K562 (cell line): ENCODE data around the gene MED12. TPM values are rescaled to one million over a fixed set of nuclear protein-coding genes. Genes with fewer than 3 reads are reported as not detected.
A peak's percentile ranks its signal among the peaks of the same experiment; 100 is the strongest.

Experiments used
- HDAC8 ChIP-seq: fragments of 450-650 bp; IDR thresholded peaks from 2 replicates; pipeline ENCODE4 v1.6.1; 2016; ENCODE audit warnings: mild to moderate bottlenecking, missing genetic modification characterization, moderate library complexity, missing compliant biosample characterization
- ZNF263 ChIP-seq: sonication (generic); formaldehyde crosslinking; IDR thresholded peaks from 2 replicates; pipeline ENCODE4 v1.8.0; 2022; ENCODE audit warnings: mild to moderate bottlenecking, missing genetic modification reagents, borderline replicate concordance
- ZNF717 ChIP-seq: fragments of 250-450 bp; sonication (Bioruptor Pico); IDR thresholded peaks from 2 replicates; pipeline ENCODE4 v1.5.0; 2021
- polyA plus RNA-seq, 8 experiments: library from polyadenylated mRNA; depleted of rRNA in 4 of 8; stranded (reverse) in 5 of 8; unstranded in 3 of 8; fragments of >200 nt; fragmentation: Nextera tagmentation in 2 of 8; fragmentation: Illumina TruSeq in 1 of 8; extraction: Ambion mirVana in 2 of 8; extraction: Trizol in 1 of 8; gene quantifications; 2 replicates each; pipeline versions ENCODE4 v1.2.1 to v1.2.3, GENCODE V29; 2011 to 2014; ENCODE audit warnings: inconsistent platforms in 1 of 8, missing spikeins in 1 of 8
- total RNA-seq, 7 experiments: library from RNA; depleted of rRNA in 6 of 7; stranded (reverse); fragments of >200 nt in 6 of 7; fragmentation: Illumina TruSeq in 2 of 7; extraction: Trizol in 2 of 7; gene quantifications; 2 replicates each; pipeline versions ENCODE4 v1.2.1 to v1.2.3, GENCODE V29; 2011 to 2021; ENCODE audit warnings: low replicate concordance in 1 of 7
- TF ChIP-seq, protein P1 (sequence below): fragments of 200-600 bp; sonication (generic); IDR thresholded peaks from one replicate; pipeline ENCODE4 v1.6.1; 2012; ENCODE audit warnings: mild to moderate bottlenecking, low read depth, low read length, inconsistent platforms
- TF ChIP-seq, protein P2 (sequence below), 2 experiments: fragments of 450-650 bp in 1 of 2; sonication (generic) in 1 of 2; formaldehyde crosslinking in 1 of 2; IDR thresholded peaks; 2 replicates each; pipeline versions ENCODE4 v1.7.1 to v1.9.0; 2016 to 2022; ENCODE audit warnings: inconsistent platforms in 1 of 2, mild to moderate bottlenecking in 1 of 2, missing genetic modification reagents in 1 of 2

The MED12 gene
- total and polyA plus RNA-seq, 9 of the 15 experiments (the other 6 are each of a cell fraction or from before 2014, with no cell fraction given), result 1.6 to 49.7 (median 8.6) TPM

DNA sequence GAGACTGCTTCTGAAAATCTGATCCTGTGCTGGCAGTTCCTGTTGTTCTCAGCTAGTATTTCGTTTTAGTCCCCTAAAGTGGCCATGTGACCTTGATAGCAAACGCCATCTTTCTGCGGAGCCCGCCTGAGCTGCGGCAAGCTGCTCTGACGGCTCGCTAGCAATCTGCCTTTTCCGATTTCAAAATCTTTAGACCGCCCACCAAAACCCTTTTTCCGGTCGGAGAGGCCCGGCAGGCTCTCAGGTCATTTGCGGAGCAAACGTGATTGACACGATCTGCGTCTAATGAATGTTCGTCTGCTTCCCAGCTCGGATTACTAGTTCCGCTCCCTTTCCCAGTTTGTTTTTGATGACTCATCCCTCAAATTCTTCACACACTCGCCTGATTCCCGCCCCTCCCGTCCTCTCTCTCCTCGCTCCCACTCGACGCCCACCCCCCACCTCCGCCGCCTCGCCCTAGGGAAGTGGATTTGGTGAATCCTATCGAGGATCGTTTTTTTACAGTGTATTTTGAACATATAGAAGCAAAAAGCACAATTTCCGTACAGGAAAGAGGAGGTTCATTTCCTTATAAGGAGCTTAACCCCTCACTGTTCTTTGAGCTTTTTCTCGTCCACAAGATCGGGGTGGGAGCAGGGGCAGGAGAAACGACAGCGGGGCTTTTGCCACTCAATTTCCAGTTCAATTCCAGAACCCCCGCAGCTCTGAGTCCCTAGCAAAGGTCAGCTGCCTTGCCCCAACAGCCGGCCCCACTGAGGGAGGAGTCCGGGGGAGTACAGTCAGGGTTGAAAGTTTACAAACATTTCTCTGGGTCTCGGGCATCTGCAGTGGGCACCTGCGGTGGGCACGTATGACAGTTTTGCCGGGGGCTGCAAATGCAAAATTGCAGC lies 63.8 kb downstream of the MED12 start (continued):
- TF ChIP-seq, protein P1, sequence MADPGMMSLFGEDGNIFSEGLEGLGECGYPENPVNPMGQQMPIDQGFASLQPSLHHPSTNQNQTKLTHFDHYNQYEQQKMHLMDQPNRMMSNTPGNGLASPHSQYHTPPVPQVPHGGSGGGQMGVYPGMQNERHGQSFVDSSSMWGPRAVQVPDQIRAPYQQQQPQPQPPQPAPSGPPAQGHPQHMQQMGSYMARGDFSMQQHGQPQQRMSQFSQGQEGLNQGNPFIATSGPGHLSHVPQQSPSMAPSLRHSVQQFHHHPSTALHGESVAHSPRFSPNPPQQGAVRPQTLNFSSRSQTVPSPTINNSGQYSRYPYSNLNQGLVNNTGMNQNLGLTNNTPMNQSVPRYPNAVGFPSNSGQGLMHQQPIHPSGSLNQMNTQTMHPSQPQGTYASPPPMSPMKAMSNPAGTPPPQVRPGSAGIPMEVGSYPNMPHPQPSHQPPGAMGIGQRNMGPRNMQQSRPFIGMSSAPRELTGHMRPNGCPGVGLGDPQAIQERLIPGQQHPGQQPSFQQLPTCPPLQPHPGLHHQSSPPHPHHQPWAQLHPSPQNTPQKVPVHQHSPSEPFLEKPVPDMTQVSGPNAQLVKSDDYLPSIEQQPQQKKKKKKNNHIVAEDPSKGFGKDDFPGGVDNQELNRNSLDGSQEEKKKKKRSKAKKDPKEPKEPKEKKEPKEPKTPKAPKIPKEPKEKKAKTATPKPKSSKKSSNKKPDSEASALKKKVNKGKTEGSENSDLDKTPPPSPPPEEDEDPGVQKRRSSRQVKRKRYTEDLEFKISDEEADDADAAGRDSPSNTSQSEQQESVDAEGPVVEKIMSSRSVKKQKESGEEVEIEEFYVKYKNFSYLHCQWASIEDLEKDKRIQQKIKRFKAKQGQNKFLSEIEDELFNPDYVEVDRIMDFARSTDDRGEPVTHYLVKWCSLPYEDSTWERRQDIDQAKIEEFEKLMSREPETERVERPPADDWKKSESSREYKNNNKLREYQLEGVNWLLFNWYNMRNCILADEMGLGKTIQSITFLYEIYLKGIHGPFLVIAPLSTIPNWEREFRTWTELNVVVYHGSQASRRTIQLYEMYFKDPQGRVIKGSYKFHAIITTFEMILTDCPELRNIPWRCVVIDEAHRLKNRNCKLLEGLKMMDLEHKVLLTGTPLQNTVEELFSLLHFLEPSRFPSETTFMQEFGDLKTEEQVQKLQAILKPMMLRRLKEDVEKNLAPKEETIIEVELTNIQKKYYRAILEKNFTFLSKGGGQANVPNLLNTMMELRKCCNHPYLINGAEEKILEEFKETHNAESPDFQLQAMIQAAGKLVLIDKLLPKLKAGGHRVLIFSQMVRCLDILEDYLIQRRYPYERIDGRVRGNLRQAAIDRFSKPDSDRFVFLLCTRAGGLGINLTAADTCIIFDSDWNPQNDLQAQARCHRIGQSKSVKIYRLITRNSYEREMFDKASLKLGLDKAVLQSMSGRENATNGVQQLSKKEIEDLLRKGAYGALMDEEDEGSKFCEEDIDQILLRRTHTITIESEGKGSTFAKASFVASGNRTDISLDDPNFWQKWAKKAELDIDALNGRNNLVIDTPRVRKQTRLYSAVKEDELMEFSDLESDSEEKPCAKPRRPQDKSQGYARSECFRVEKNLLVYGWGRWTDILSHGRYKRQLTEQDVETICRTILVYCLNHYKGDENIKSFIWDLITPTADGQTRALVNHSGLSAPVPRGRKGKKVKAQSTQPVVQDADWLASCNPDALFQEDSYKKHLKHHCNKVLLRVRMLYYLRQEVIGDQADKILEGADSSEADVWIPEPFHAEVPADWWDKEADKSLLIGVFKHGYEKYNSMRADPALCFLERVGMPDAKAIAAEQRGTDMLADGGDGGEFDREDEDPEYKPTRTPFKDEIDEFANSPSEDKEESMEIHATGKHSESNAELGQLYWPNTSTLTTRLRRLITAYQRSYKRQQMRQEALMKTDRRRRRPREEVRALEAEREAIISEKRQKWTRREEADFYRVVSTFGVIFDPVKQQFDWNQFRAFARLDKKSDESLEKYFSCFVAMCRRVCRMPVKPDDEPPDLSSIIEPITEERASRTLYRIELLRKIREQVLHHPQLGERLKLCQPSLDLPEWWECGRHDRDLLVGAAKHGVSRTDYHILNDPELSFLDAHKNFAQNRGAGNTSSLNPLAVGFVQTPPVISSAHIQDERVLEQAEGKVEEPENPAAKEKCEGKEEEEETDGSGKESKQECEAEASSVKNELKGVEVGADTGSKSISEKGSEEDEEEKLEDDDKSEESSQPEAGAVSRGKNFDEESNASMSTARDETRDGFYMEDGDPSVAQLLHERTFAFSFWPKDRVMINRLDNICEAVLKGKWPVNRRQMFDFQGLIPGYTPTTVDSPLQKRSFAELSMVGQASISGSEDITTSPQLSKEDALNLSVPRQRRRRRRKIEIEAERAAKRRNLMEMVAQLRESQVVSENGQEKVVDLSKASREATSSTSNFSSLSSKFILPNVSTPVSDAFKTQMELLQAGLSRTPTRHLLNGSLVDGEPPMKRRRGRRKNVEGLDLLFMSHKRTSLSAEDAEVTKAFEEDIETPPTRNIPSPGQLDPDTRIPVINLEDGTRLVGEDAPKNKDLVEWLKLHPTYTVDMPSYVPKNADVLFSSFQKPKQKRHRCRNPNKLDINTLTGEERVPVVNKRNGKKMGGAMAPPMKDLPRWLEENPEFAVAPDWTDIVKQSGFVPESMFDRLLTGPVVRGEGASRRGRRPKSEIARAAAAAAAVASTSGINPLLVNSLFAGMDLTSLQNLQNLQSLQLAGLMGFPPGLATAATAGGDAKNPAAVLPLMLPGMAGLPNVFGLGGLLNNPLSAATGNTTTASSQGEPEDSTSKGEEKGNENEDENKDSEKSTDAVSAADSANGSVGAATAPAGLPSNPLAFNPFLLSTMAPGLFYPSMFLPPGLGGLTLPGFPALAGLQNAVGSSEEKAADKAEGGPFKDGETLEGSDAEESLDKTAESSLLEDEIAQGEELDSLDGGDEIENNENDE, result no peak
- TF ChIP-seq, protein P2, sequence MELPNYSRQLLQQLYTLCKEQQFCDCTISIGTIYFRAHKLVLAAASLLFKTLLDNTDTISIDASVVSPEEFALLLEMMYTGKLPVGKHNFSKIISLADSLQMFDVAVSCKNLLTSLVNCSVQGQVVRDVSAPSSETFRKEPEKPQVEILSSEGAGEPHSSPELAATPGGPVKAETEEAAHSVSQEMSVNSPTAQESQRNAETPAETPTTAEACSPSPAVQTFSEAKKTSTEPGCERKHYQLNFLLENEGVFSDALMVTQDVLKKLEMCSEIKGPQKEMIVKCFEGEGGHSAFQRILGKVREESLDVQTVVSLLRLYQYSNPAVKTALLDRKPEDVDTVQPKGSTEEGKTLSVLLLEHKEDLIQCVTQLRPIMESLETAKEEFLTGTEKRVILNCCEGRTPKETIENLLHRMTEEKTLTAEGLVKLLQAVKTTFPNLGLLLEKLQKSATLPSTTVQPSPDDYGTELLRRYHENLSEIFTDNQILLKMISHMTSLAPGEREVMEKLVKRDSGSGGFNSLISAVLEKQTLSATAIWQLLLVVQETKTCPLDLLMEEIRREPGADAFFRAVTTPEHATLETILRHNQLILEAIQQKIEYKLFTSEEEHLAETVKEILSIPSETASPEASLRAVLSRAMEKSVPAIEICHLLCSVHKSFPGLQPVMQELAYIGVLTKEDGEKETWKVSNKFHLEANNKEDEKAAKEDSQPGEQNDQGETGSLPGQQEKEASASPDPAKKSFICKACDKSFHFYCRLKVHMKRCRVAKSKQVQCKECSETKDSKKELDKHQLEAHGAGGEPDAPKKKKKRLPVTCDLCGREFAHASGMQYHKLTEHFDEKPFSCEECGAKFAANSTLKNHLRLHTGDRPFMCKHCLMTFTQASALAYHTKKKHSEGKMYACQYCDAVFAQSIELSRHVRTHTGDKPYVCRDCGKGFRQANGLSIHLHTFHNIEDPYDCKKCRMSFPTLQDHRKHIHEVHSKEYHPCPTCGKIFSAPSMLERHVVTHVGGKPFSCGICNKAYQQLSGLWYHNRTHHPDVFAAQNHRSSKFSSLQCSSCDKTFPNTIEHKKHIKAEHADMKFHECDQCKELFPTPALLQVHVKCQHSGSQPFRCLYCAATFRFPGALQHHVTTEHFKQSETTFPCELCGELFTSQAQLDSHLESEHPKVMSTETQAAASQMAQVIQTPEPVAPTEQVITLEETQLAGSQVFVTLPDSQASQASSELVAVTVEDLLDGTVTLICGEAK (IDR thresholded peaks at IDR 0.05), result peak; percentile 87
- TF ChIP-seq, protein P2 (CRISPR knock-in tag; IDR thresholded peaks at IDR 0.05), result no peak
- TF ChIP-seq ZNF263 (CRISPR knock-in tag) (no peak), ZNF717 (no peak), HDAC8 (tag) (no peak)
